Activated B cell treated with CpG ODN at 0.5 μM for 24 hours (primary cell): ENCODE data around the gene CYP2D6. TPM values are rescaled to one million over a fixed set of nuclear protein-coding genes. Genes with fewer than 3 reads are reported as not detected.
"Not testable (repeated sequence)": the region's sequence is repeated elsewhere in the genome, so short reads cannot be mapped to it uniquely, and the experiment has no call there.

Experiments used
- ATAC-seq: fragments of 200-7000 bp; cut with Tn5 transposase; one replicate; pipeline ENCODE4 v1.10.0; 2021; ENCODE audit warnings: low read depth, mild to moderate bottlenecking, moderate library complexity
- CTCF ChIA-PET: fragments of 350-600 bp; sonication (Branson Sonifier 250); formaldehyde crosslinking; loops from one replicate; lab custom pipeline; 2021; ENCODE audit warnings: antibody characterized with exemption; lab: Charles Lee
- POLR2A ChIA-PET: fragments of 350-600 bp; sonication (Branson Sonifier 250); formaldehyde crosslinking; loops from one replicate; lab custom pipeline; 2021; ENCODE audit warnings: antibody characterized with exemption; lab: Charles Lee
- DNase-seq: peaks from one replicate; pipeline ENCODE4 v3.0.0; 2022
- H3K27ac Mint-ChIP-seq: one replicate; pipeline ENCODE4 v1.8.0; 2020; ENCODE audit warnings: mixed read lengths
- H3K27me3 Mint-ChIP-seq: one replicate; pipeline ENCODE4 v1.8.0; 2021; ENCODE audit warnings: mixed read lengths
- H3K36me3 Mint-ChIP-seq: one replicate; pipeline ENCODE4 v1.8.0; 2021; ENCODE audit warnings: low read depth, mixed read lengths
- H3K4me1 Mint-ChIP-seq: one replicate; pipeline ENCODE4 v1.8.0; 2021; ENCODE audit warnings: mixed read lengths
- H3K4me3 Mint-ChIP-seq: one replicate; pipeline ENCODE4 v1.8.0; 2020; ENCODE audit warnings: mild to moderate bottlenecking, mixed read lengths
- H3K9me3 Mint-ChIP-seq: one replicate; pipeline ENCODE4 v1.8.0; 2020; ENCODE audit warnings: mixed read lengths
- intact Hi-C: fragments of 100-400 bp; cut with micrococcal nuclease; formaldehyde crosslinking; loops from one replicate; pipeline ENCODE4 v1.15.1; 2024
- total RNA-seq: library from RNA; stranded (reverse); gene quantifications from 2 replicates; pipeline ENCODE4 v1.2.3, GENCODE V29; 2022
- TF ChIP-seq, protein P1 (sequence below): fragments of 200-600 bp; IDR thresholded peaks from one replicate; pipeline ENCODE4 v1.8.0; 2022; ENCODE audit warnings: antibody characterized with exemption, mild to moderate bottlenecking

Gene CYP2D6
- total RNA-seq, 1 donor from 2014 or later = 2.8 TPM

DNA sequence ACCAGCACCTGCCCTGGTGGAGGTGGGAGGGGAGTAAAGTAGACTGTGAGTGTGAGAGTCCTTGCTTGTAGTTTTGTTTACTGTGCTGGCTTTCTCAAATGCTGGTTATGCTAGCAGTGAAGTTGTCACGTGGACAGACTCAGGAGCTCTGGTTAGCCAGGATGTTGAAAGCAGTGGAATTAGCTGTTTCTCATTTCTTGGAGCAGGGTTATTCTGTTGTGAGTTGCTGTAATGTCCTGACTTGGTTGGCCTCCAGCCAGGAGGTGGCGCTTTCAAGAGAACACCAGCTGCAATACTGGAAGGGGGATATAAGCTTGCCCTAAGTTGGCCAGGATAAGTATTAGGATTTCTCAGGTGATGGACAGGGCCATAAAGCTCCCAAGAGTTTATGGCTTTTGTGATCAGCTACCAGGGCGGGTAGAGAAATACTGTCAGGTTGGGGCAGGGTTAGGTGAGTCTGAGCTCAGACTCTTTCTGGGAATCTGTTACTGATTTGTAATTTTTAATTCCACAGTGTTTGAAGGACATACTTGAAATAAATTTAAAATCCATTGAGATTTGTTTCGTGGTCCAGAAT lies 13.7 kb downstream of the CYP2D6 start:
- DNase-seq (no peak), ATAC-seq (no peak)
- Mint-ChIP-seq H3K4me1 (peaks cover 19% of the 10 kb centered on the region), H3K9me3 (peaks cover 11% of the 10 kb centered on the region), H3K27me3 (no peaks in the 10 kb centered on the region), H3K27ac (no peak overlapping the region), H3K4me3 (no peak overlapping the region), H3K36me3 (peaks cover 2% of the 10 kb centered on the region)
- CTCF ChIA-PET = interaction anchor here (0.9 to 1.1 kb wide), 3 partner anchors 27 to 151 kb away, joined by 3 read pairs; partner anchors contain the start of gene NDUFA6
- TF ChIP-seq, protein P1, sequence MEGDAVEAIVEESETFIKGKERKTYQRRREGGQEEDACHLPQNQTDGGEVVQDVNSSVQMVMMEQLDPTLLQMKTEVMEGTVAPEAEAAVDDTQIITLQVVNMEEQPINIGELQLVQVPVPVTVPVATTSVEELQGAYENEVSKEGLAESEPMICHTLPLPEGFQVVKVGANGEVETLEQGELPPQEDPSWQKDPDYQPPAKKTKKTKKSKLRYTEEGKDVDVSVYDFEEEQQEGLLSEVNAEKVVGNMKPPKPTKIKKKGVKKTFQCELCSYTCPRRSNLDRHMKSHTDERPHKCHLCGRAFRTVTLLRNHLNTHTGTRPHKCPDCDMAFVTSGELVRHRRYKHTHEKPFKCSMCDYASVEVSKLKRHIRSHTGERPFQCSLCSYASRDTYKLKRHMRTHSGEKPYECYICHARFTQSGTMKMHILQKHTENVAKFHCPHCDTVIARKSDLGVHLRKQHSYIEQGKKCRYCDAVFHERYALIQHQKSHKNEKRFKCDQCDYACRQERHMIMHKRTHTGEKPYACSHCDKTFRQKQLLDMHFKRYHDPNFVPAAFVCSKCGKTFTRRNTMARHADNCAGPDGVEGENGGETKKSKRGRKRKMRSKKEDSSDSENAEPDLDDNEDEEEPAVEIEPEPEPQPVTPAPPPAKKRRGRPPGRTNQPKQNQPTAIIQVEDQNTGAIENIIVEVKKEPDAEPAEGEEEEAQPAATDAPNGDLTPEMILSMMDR = no peak
- intact Hi-C loops = no loop called here
- POLR2A ChIA-PET = no interaction called here

DNA sequence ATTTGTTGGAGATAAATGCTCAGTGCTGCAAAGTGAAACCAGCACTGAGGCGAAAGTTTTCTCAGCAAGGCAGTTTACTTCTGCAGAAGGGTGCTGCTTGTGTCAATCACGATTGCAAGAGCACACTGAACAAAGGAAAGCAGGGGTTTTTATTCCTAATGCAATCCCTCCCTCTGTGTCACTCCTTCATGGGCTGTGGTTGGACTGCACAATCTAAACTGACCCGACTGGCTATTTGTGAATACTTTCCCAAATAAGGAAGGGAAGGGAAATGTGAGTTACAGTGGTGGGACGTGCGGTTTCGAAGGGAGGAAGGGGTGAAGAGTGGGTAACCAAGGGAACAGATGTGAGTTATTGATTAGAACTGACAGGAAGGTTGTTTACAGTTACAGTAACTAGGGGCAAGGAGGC lies 15.2 kb downstream of the CYP2D6 start:
- intact Hi-C loops = not testable (repeated sequence)

DNA sequence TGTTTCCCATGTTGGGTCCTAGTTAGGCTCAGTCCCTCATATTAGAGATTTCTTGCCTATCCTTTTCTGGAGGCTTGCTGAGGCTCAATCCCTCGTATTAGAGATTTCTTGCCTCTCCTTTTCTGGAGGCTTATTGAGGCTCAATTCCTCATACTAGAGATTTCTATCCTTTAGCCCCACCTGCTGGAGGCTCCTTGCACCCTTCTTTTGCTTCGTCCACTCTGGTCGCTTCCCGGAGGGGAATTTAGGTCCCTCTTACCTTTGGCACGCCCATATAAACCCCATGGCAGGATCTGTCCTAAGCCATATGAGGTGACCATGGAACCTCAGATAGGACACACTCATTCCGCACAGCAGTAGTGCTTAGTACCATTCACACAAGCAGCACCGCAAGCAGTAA lies 15.9 kb downstream of the CYP2D6 start:
- ATAC-seq (no peak), DNase-seq (no peak)
- Mint-ChIP-seq H3K9me3 (peaks cover 11% of the 10 kb centered on the region), H3K36me3 (peaks cover 2% of the 10 kb centered on the region), H3K4me3 (no peak overlapping the region), H3K4me1 (peaks cover 3% of the 10 kb centered on the region), H3K27me3 (no peaks in the 10 kb centered on the region), H3K27ac (no peak overlapping the region)
- CTCF ChIA-PET = interaction anchor here (2.8 kb wide), 1 partner anchor 148 kb away, joined by 24 read pairs; no protein-coding TSS in a partner anchor
- intact Hi-C loops = loop anchor here (5.0 kb wide), 1 partner anchor 292 kb away; no protein-coding TSS in a partner anchor
- POLR2A ChIA-PET = no interaction called here
- TF ChIP-seq, protein P1 = no peak

More for the DNA sequence above, 15.2 kb downstream of the CYP2D6 start:
- H3K27ac Mint-ChIP-seq, DNase-seq, H3K4me3 Mint-ChIP-seq, CTCF ChIA-PET, H3K27me3 Mint-ChIP-seq, ATAC-seq, POLR2A ChIA-PET, H3K36me3 Mint-ChIP-seq: not testable (repeated sequence)
- peaks cover 10% of the 10 kb centered on the region for H3K4me1 Mint-ChIP-seq
- peaks cover 11% of the 10 kb centered on the region for H3K9me3 Mint-ChIP-seq

DNA sequence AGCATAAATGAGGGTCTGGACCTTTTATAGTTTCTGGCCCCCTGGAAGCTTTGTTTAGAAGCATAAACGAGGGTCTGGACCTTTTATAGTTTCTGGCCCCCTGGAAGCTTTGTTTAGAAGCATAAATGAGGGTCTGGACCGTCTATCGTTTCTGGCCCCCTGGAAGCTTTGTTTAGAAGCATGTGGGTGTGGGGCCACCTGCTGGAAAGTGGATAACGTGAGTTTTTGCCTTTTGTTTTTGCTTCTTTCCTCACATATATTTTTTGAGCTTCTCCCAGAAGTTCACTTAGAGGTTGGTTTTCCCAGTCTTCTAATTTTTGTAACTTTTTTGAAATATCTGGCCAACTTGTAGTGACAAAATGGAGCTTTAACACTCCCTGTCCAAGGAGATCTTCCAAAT lies 17.8 kb downstream of the CYP2D6 start:
- H3K4me3 Mint-ChIP-seq, H3K27ac Mint-ChIP-seq, DNase-seq, H3K36me3 Mint-ChIP-seq, H3K4me1 Mint-ChIP-seq, ATAC-seq, H3K27me3 Mint-ChIP-seq: not testable (repeated sequence)
- ChIA-PET CTCF (interaction anchor here (1.0 to 2.8 kb wide), 10 partner anchors 9 to 416 kb away, joined by 3 to 24 read pairs (median 4); partner anchors contain the start of gene NDUFA6), POLR2A (interaction anchor here (0.6 to 0.7 kb wide), 2 partner anchors 129 to 167 kb away, joined by 3 to 5 read pairs; no protein-coding TSS in a partner anchor)
- H3K9me3 Mint-ChIP-seq = peaks cover 11% of the 10 kb centered on the region
- intact Hi-C loops = loop anchor here (1.0 to 5.0 kb wide), 3 partner anchors 146 to 416 kb away; no protein-coding TSS in a partner anchor

DNA sequence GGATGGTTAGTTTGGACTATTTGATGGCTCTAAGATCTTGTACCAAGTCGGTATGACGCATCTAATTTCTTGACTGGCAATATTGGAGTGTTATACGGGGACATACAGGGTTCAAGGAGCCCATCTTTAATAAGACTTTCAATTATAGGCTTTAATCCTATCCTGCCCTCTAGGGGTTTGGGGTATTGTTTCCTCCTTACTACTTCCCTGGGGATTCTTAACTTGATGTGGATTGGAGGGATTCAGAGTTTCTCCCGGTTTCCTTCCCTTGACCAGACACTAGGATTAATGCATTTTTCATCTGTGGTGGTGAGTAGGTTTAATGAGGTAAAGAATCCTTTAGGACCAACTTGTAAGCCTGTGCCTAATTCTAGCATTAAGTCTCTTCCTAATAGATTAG lies 18.8 kb downstream of the CYP2D6 start:
- TF ChIP-seq, protein P1 = no peak
- ATAC-seq (no peak), DNase-seq (no peak)
- no peaks in the 10 kb centered on the region for H3K27me3 Mint-ChIP-seq
- H3K27ac Mint-ChIP-seq = no peak overlapping the region
- H3K4me1 Mint-ChIP-seq = no peaks in the 10 kb centered on the region
- ChIA-PET CTCF (interaction anchor here (2.2 to 2.8 kb wide), 2 partner anchors 21 to 145 kb away, joined by 18 to 24 read pairs; partner anchors contain the start of gene NDUFA6), POLR2A (no interaction called here)
- no peak overlapping the region for H3K4me3 Mint-ChIP-seq
- H3K36me3 Mint-ChIP-seq = peaks cover 2% of the 10 kb centered on the region
- peaks cover 11% of the 10 kb centered on the region for H3K9me3 Mint-ChIP-seq
- intact Hi-C loops = loop anchor here (1.0 to 5.0 kb wide), 3 partner anchors 145 to 415 kb away; no protein-coding TSS in a partner anchor

DNA sequence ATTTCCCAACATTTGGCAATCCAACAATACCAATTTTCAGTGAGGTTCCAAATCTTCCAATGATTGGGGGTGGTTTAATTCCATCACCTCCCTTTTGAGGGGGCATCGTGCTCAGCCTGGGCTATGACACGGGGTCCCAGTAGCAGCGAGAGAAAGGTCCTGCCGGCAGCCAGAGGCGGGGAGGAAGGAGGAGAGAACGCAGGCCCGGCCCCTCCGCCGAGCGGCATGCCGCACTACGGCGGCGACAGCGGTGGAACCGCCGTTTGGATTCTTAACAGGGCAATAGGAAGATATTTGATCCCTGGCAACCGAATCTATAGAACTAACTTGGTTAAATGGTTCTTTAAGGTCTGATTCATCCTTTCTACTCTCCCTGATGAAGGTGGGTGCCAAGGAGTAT lies 21.8 kb downstream of the CYP2D6 start:
- Mint-ChIP-seq H3K36me3 (peaks cover 1% of the 10 kb centered on the region), H3K27me3 (no peaks in the 10 kb centered on the region), H3K9me3 (peaks cover 5% of the 10 kb centered on the region), H3K27ac (no peak overlapping the region), H3K4me1 (no peaks in the 10 kb centered on the region), H3K4me3 (no peak overlapping the region)
- intact Hi-C loops = no loop called here
- DNase-seq (no peak), ATAC-seq (no peak)
- TF ChIP-seq, protein P1 = no peak
- ChIA-PET CTCF (no interaction called here), POLR2A (interaction anchor here (0.6 kb wide), 1 partner anchor 402 kb away, joined by 3 read pairs; no protein-coding TSS in a partner anchor)

DNA sequence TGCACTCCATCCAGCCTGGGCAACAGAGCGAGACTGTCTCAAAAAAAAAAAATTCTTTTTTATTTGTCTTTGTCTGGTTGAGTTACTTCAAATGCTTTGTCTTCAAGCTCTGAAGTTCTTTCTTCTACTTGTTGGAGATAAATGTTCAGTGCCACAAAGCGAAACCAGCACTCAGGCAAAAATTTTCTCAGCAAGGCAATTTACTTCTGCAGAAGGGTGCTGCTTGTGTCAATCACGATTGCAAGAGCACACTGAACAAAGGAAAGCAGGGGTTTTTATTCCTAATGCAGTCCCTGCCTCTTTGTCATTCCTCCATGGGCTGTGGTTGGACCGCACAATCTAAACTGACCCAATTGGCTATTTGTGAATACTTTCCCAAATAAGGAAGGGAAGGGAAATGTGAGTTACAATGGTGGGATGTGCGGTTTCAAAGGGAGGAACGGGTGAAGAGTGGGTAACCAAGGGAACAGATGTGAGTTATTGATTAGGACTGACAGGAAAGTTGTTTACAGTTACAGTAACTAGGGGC lies 26.2 kb downstream of the CYP2D6 start:
- Mint-ChIP-seq H3K9me3 (peaks cover 11% of the 10 kb centered on the region), H3K36me3 (peaks cover 13% of the 10 kb centered on the region)
- POLR2A ChIA-PET, DNase-seq, H3K4me1 Mint-ChIP-seq, CTCF ChIA-PET, ATAC-seq, intact Hi-C loops, H3K4me3 Mint-ChIP-seq, H3K27ac Mint-ChIP-seq, H3K27me3 Mint-ChIP-seq: not testable (repeated sequence)
